HG03039 (cell line): ENCODE measurements around the gene CMIP.

Experiments
- ATAC-seq: cut with Tn5 transposase; IDR thresholded peaks from one replicate; pipeline ENCODE4 v1.9.1; 2021; ENCODE audit warnings: mild to moderate bottlenecking, moderate library complexity; ENCODE audit not compliant: unreplicated experiment

CMIP gene

GRCh38 chr16:81633147-81633619 is 188.6 kb downstream of the CMIP start:
- ATAC-seq: no peak

GRCh38 chr16:81633680-81634379 is 189.2 kb downstream of the CMIP start:
- ATAC-seq: no peak

- no peak for ATAC-seq
Observed at GRCh38 chr16:81634380-81635062, 189.9 kb downstream of the CMIP start.

- ATAC-seq: no peak
Observed at GRCh38 chr16:81635063-81635937, 190.7 kb downstream of the CMIP start.

- no peak for ATAC-seq
Observed at GRCh38 chr16:81636298-81636993, 191.8 kb downstream of the CMIP start.

GRCh38 chr16:81637336-81638235 is 193.0 kb downstream of the CMIP start:
- ATAC-seq: no peak

GRCh38 chr16:81638286-81638945 is 193.8 kb downstream of the CMIP start:
- ATAC-seq: no peak

GRCh38 chr16:81639348-81639747 is 194.7 kb downstream of the CMIP start:
- ATAC-seq: no peak

- no peak for ATAC-seq
Observed at GRCh38 chr16:81639931-81640680, 195.5 kb downstream of the CMIP start.

- ATAC-seq: no peak
Observed at GRCh38 chr16:81640681-81641070, 196.1 kb downstream of the CMIP start.

GRCh38 chr16:81641395-81642106 is 196.9 kb downstream of the CMIP start:
- ATAC-seq: no peak

- ATAC-seq: no peak
Observed at GRCh38 chr16:81642107-81642436, 197.5 kb downstream of the CMIP start.

- ATAC-seq: no peak
Observed at GRCh38 chr16:81642943-81643342, 198.3 kb downstream of the CMIP start.

- no peak for ATAC-seq
Observed at GRCh38 chr16:81645266-81645694, 200.7 kb downstream of the CMIP start.

- ATAC-seq: no peak
Observed at GRCh38 chr16:81645925-81646324, 201.3 kb downstream of the CMIP start.

- ATAC-seq: no peak
Observed at GRCh38 chr16:81646561-81646960, 202.0 kb downstream of the CMIP start.

- no peak for ATAC-seq
Observed at GRCh38 chr16:81647527-81647926, 202.9 kb downstream of the CMIP start.

- ATAC-seq: no peak
Observed at GRCh38 chr16:81649561-81650184, 205.1 kb downstream of the CMIP start.
